OCI-LY7 (cell line): ENCODE data around the gene ISOC1.

Experiments used
- CTCF ChIP-seq: fragments of 200-600 bp; sonication (generic); conservative IDR thresholded peaks from 2 replicates; pipeline ENCODE4 v1.5.1; 2014; ENCODE audit warnings: mild to moderate bottlenecking, antibody characterized with exemption, low read length, moderate library complexity, mixed read lengths
- EZH2phosphoT487 ChIP-seq: fragments of 200-600 bp; sonication (generic); IDR thresholded peaks from 2 replicates; pipeline ENCODE4 v1.6.1; 2018; ENCODE audit warnings: low read depth, borderline replicate concordance, mild to moderate bottlenecking, mixed run types, antibody characterized with exemption, low read length, moderate library complexity, mixed read lengths

GRCh38 chr5:129112295-129112694 lies 17.7 kb downstream of the ISOC1 start:
- TF ChIP-seq CTCF (no peak), EZH2phosphoT487 (no peak)
